Measurements from ENCODE around the gene IL21R.
"Not testable (repeated sequence)": the region's sequence is repeated elsewhere in the genome, so short reads cannot be mapped to it uniquely, and the experiment has no call there.

- TF ChIP-seq POLR2A (IDR thresholded peaks at IDR 0.05; ENCODE audit: low read depth, low read length); POLR2AphosphoS5 (IDR thresholded peaks at IDR 0.05; ENCODE audit: low read depth, low read length); PAX5 (IDR thresholded peaks at IDR 0.05; ENCODE audit: insufficient read depth, low read length, severe bottlenecking); TAF1 (IDR thresholded peaks at IDR 0.05; ENCODE audit: low read depth, low read length); SPI1 (IDR thresholded peaks at IDR 0.05; ENCODE audit: low read depth, low read length): not testable (repeated sequence)
Observed at GRCh38 chr16:27398341-27398893, 3.6 kb upstream of the IL21R start.

Measured in GM12891 (cell line).